ENCODE data around the gene CTSZ.

- TF ChIP-seq CTCF (IDR thresholded peaks at IDR 0.05) (no peak), POLR2A (IDR thresholded peaks at IDR 0.05) (no peak)
Measured at GRCh38 chr20:59030911-59031563, 24.0 kb upstream of the CTSZ start.

Measured in uterus (tissue), 2 donors.